ENCODE measurements around the gene COPZ1. TPM values are rescaled to one million over a fixed set of nuclear protein-coding genes. Genes with fewer than 3 reads are reported as not detected.

Gene COPZ1
- total and polyA plus RNA-seq, 9 of the 15 experiments (the other 6 are each of a cell fraction or from before 2014, with no cell fraction given): 137 to 487 (median 233) TPM

DNA sequence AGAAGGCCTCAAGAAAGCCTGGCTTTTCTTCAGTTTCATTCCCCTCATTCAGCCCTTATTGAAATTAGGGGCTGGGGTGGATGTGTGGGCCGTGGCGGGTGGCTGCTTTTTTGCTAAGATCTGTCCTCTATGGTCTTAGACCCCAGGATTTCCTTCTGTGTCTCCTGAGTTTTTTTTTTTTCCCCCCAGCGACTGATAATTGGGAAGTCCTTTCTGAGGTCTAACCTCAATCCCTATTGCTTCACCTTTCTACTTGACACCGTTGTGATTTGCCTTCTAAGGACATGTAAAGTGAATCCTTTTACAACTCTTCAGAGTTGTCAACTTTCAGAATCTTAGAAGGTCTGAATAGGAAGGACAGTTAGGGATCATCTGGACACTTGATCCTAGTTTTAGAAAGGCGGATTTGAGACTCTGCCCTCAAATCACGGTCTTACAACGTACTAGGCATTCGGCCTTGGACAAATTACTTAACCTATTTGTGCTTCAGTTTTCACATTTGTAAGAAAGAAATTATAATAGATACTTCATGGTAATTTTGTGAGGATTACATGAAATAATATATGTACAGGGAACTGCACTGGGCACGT is 34.9 kb downstream of the COPZ1 start (continued):
- TF ChIP-seq CEBPG (CRISPR knock-in tag; IDR thresholded peaks at IDR 0.05) (peak; percentile 51), CEBPG (tag; conservative IDR thresholded peaks at IDR 0.05 in 1 of 2, IDR thresholded peaks at IDR 0.05 in 1 of 2) (peak; percentile 71 to 78), POLR3G (IDR thresholded peaks at IDR 0.05; ENCODE audit: extremely low read depth, insufficient read length, insufficient replicate concordance) (no peak), BRD9 (IDR thresholded peaks at IDR 0.05; ENCODE audit: low read depth, partially characterized antibody) (no peak)
- TF ChIP-seq, protein P1, sequence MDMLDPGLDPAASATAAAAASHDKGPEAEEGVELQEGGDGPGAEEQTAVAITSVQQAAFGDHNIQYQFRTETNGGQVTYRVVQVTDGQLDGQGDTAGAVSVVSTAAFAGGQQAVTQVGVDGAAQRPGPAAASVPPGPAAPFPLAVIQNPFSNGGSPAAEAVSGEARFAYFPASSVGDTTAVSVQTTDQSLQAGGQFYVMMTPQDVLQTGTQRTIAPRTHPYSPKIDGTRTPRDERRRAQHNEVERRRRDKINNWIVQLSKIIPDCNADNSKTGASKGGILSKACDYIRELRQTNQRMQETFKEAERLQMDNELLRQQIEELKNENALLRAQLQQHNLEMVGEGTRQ (CRISPR knock-in tag; IDR thresholded peaks at IDR 0.05): no peak

DNA sequence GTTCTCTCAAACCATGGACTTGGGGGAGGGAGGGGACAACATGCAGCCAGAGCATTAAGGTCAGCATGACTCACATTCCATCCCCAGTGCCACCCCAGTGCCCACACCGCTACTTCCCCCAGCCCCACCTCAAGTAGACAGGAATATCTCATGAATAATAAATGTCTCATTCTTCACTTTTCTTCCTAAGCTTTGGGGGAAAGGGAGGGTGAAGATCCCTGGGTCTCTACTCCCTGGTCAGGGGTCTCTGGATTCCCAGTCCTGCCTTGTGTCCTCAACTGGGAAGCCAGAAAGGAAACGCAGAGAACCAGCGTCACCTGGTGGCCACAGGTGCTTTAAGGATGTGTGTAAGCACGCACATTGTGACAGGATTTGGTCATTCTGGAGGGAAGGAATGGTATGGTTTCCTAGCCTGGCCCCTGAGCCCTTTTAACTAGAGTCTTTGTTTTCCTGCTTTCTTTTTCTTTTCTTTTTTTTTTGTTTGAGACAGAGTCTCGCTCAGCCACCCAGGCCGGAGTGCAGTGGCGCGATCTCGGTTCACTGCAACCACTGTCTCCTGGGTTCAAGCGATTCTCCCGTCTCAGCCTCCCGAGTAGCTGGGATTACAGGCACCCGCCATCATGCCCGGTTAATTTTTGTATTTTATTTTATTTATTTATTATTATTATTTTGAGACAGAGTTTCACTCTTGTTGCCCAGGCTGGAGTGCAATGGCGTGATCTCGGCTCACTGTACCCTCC is 36.0 kb downstream of the COPZ1 start:
- intact Hi-C loops (cut with micrococcal nuclease) (loop anchor here (1.0 to 10.0 kb wide), 3 partner anchors 34 to 376 kb away; partner anchors contain the start of genes COPZ1 and HOXC10), in situ Hi-C loops (cut with MboI) (loop anchor here (10.0 kb wide), 2 partner anchors 66 to 376 kb away; partner anchors contain the start of gene HOXC10)
- Histone ChIP-seq H3K9ac (ENCODE audit: insufficient read depth in 1 of 2, low read depth in 2 of 2, low read length in 2 of 2) (peak overlapping the region in 1 of 2 experiments; percentile 4; a peak in 1 of 4 replicates), H2AFZ (ENCODE audit: low read depth, low read length) (peak overlapping the region; percentile 30; the same call in 1 of the 2 replicates), H3K27me3 (ENCODE audit: control insufficient read depth in 2 of 2, insufficient read depth in 2 of 2, low read length in 2 of 2) (no peaks in the 10 kb centered on the region), H3K79me2 (ENCODE audit: control insufficient read depth, insufficient read depth, low read length) (peaks cover 26% of the 10 kb centered on the region; the same call in 2 of the 3 replicates), H3K9me1 (ENCODE audit: control insufficient read depth, insufficient read depth, low read length) (no peaks in the 10 kb centered on the region), H3K4me1 (replicated peaks in 1 of 2; ENCODE audit: control insufficient read depth in 2 of 2, insufficient read depth in 2 of 2, low read length in 2 of 2) (peaks cover 29 to 39% of the 10 kb centered on the region in 2 experiments), H4K20me1 (replicated peaks; ENCODE audit: control insufficient read depth, insufficient read depth, low read length) (no peaks in the 10 kb centered on the region), H3K4me3 (no peak overlapping the region), H3K36me3 (ENCODE audit: control insufficient read depth, insufficient read depth, low read length) (no peaks in the 10 kb centered on the region), H3K27ac (ENCODE audit: extremely low read depth, low read depth, low read length) (peak overlapping the region; percentile 89), H3K9me3 (replicated peaks; ENCODE audit: control insufficient read depth, insufficient read depth, low read depth, low read length) (no peaks in the 10 kb centered on the region), H3K4me2 (ENCODE audit: insufficient read depth, low read length) (peak overlapping the region; percentile 13; the same call in 1 of the 2 replicates)
- BruUV-seq (replicated peaks): no TSS peak
- ATAC-seq: peak; percentile 65
- 57% methylated on average over 14 of the region's 16 CpGs for WGBS (ENCODE audit: insufficient coverage, low coverage, missing lambda C conversion rate)
- POLR2A ChIA-PET: interaction anchor here (0.6 to 5.8 kb wide), 8 partner anchors 14 to 366 kb away, joined by 3 to 57 read pairs (median 4); partner anchors contain the start of gene NFE2
- peak; percentile 94 for FAIRE-seq
- peak; percentile 47 to 93 (median 58) for DNase-seq (ENCODE audit: extremely low read depth in 1 of 4, low spot score in 3 of 4)
- CTCF ChIA-PET (ENCODE audit: low intra/inter-chr PET ratio): interaction anchor here (0.7 to 3.9 kb wide), 13 partner anchors 19 to 328 kb away, joined by 3 to 34 read pairs (median 4); partner anchors contain the start of genes COPZ1 and HOXC5
- no peak for TF ChIP-seq ZFPM2 (CRISPR knock-in tag; IDR thresholded peaks at IDR 0.05)
- TF ChIP-seq, protein P2, sequence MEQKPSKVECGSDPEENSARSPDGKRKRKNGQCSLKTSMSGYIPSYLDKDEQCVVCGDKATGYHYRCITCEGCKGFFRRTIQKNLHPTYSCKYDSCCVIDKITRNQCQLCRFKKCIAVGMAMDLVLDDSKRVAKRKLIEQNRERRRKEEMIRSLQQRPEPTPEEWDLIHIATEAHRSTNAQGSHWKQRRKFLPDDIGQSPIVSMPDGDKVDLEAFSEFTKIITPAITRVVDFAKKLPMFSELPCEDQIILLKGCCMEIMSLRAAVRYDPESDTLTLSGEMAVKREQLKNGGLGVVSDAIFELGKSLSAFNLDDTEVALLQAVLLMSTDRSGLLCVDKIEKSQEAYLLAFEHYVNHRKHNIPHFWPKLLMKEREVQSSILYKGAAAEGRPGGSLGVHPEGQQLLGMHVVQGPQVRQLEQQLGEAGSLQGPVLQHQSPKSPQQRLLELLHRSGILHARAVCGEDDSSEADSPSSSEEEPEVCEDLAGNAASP (IDR thresholded peaks at IDR 0.05): no peak
- TF ChIP-seq SMAD2 (IDR thresholded peaks at IDR 0.05; ENCODE audit: low read depth, low read length): no peak
- TF ChIP-seq ZNF668 (CRISPR knock-in tag; IDR thresholded peaks at IDR 0.05): no peak
- TF ChIP-seq JUNB (CRISPR knock-in tag; conservative IDR thresholded peaks at IDR 0.05): no peak
- TF ChIP-seq ETV6 (IDR thresholded peaks at IDR 0.05; ENCODE audit: borderline replicate concordance in 1 of 2, low read depth in 2 of 2, low read length in 1 of 2): no peak
- no peak for TF ChIP-seq ETV6 (CRISPR knock-in tag; IDR thresholded peaks at IDR 0.05; ENCODE audit: borderline replicate concordance)
- no peak for TF ChIP-seq TAF15 (IDR thresholded peaks at IDR 0.05; ENCODE audit: low read depth, low read length)
- no peak for TF ChIP-seq FUS (optimal IDR thresholded peaks at IDR 0.05; ENCODE audit: low read depth, low read length)
- no peak for TF ChIP-seq NCOA2 (IDR thresholded peaks at IDR 0.05; ENCODE audit: partially characterized antibody in 2 of 2)
